ENCODE results near the gene ICAM5. TPM values are rescaled to one million over a fixed set of nuclear protein-coding genes. Genes with fewer than 3 reads are reported as not detected.
A peak's percentile ranks its signal among the peaks of the same experiment; 100 is the strongest.

ICAM5 gene
- total and polyA plus RNA-seq, 10 of the 15 experiments (the other 5 are each of a cell fraction or from before 2014, with no cell fraction given): 0.14 to 4.6 (median 0.94) TPM; not detected in 2

DNA sequence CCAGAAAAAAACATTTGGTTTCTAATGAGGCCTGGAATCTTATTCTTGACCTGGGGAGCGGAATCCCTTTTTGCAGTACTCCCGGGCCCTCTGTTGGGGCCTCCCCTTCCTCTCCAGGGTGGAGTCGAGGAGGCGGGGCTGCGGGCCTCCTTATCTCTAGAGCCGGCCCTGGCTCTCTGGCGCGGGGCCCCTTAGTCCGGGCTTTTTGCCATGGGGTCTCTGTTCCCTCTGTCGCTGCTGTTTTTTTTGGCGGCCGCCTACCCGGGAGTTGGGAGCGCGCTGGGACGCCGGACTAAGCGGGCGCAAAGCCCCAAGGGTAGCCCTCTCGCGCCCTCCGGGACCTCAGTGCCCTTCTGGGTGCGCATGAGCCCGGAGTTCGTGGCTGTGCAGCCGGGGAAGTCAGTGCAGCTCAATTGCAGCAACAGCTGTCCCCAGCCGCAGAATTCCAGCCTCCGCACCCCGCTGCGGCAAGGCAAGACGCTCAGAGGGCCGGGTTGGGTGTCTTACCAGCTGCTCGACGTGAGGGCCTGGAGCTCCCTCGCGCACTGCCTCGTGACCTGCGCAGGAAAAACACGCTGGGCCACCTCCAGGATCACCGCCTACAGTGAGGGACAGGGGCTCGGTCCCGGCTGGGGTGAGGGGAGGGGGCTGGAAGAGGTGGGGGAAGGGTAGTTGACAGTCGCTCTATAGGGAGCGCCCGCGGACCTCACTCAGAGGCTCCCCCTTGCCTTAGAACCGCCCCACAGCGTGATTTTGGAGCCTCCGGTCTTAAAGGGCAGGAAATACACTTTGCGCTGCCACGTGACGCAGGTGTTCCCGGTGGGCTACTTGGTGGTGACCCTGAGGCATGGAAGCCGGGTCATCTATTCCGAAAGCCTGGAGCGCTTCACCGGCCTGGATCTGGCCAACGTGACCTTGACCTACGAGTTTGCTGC is 2.7 kb upstream of the ICAM5 start, which contains the start of gene ICAM4 (continued):
- TF ChIP-seq, protein P1, sequence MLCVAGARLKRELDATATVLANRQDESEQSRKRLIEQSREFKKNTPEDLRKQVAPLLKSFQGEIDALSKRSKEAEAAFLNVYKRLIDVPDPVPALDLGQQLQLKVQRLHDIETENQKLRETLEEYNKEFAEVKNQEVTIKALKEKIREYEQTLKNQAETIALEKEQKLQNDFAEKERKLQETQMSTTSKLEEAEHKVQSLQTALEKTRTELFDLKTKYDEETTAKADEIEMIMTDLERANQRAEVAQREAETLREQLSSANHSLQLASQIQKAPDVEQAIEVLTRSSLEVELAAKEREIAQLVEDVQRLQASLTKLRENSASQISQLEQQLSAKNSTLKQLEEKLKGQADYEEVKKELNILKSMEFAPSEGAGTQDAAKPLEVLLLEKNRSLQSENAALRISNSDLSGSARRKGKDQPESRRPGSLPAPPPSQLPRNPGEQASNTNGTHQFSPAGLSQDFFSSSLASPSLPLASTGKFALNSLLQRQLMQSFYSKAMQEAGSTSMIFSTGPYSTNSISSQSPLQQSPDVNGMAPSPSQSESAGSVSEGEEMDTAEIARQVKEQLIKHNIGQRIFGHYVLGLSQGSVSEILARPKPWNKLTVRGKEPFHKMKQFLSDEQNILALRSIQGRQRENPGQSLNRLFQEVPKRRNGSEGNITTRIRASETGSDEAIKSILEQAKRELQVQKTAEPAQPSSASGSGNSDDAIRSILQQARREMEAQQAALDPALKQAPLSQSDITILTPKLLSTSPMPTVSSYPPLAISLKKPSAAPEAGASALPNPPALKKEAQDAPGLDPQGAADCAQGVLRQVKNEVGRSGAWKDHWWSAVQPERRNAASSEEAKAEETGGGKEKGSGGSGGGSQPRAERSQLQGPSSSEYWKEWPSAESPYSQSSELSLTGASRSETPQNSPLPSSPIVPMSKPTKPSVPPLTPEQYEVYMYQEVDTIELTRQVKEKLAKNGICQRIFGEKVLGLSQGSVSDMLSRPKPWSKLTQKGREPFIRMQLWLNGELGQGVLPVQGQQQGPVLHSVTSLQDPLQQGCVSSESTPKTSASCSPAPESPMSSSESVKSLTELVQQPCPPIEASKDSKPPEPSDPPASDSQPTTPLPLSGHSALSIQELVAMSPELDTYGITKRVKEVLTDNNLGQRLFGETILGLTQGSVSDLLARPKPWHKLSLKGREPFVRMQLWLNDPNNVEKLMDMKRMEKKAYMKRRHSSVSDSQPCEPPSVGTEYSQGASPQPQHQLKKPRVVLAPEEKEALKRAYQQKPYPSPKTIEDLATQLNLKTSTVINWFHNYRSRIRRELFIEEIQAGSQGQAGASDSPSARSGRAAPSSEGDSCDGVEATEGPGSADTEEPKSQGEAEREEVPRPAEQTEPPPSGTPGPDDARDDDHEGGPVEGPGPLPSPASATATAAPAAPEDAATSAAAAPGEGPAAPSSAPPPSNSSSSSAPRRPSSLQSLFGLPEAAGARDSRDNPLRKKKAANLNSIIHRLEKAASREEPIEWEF (IDR thresholded peaks at IDR 0.05; ENCODE audit: insufficient replicate concordance, low read depth, low read length): no peak
- TF ChIP-seq STAT3 (IDR thresholded peaks at IDR 0.05; ENCODE audit: low read depth, low read length) (no peak), SRF (IDR thresholded peaks at IDR 0.05; ENCODE audit: low read depth in 2 of 2, low read length in 2 of 2) (no peak), RELA (IDR thresholded peaks at IDR 0.05; ENCODE audit: borderline replicate concordance, partially characterized antibody) (no peak), ZNF24 (IDR thresholded peaks at IDR 0.05) (no peak), BMI1 (IDR thresholded peaks at IDR 0.05; ENCODE audit: borderline replicate concordance) (no peak), CHD2 (IDR thresholded peaks at IDR 0.05; ENCODE audit: borderline replicate concordance, low read depth, low read length) (0 out of 2 replicates have a peak, but pooled peaks have one; percentile 20), CREM (IDR thresholded peaks at IDR 0.05; ENCODE audit: low read depth) (no peak), NFIC (IDR thresholded peaks at IDR 0.05; ENCODE audit: low read depth, low read length) (no peak; the same call in 1 of the 2 replicates), LARP7 (IDR thresholded peaks at IDR 0.05) (0 out of 2 replicates have a peak, but pooled peaks have one; percentile 18), IKZF1 (conservative IDR thresholded peaks at IDR 0.05) (peak; percentile 51), POLR2AphosphoS2 (IDR thresholded peaks at IDR 0.05; ENCODE audit: low read depth, low read length) (peak; percentile 42; the same call in 1 of the 2 replicates), NR2F1 (conservative IDR thresholded peaks at IDR 0.05) (no peak; the same call in 1 of the 2 replicates), NR2C1 (IDR thresholded peaks at IDR 0.05) (no peak)
- TF ChIP-seq, protein P2, sequence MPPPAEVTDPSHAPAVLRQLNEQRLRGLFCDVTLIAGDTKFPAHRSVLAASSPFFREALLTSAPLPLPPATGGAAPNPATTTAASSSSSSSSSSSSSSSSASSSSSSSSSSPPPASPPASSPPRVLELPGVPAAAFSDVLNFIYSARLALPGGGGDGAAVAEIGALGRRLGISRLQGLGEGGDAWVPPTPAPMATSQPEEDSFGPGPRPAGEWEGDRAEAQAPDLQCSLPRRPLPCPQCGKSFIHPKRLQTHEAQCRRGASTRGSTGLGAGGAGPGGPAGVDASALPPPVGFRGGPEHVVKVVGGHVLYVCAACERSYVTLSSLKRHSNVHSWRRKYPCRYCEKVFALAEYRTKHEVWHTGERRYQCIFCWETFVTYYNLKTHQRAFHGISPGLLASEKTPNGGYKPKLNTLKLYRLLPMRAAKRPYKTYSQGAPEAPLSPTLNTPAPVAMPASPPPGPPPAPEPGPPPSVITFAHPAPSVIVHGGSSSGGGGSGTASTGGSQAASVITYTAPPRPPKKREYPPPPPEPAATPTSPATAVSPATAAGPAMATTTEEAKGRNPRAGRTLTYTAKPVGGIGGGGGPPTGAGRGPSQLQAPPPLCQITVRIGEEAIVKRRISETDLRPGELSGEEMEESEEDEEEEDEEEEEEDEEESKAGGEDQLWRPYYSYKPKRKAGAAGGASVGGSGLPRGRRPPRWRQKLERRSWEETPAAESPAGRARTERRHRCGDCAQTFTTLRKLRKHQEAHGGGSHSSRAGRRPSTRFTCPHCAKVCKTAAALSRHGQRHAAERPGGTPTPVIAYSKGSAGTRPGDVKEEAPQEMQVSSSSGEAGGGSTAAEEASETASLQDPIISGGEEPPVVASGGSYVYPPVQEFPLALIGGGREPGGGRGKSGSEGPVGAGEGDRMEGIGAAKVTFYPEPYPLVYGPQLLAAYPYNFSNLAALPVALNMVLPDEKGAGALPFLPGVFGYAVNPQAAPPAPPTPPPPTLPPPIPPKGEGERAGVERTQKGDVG (CRISPR knock-in tag; IDR thresholded peaks at IDR 0.05): no peak
- TF ChIP-seq, protein P3, sequence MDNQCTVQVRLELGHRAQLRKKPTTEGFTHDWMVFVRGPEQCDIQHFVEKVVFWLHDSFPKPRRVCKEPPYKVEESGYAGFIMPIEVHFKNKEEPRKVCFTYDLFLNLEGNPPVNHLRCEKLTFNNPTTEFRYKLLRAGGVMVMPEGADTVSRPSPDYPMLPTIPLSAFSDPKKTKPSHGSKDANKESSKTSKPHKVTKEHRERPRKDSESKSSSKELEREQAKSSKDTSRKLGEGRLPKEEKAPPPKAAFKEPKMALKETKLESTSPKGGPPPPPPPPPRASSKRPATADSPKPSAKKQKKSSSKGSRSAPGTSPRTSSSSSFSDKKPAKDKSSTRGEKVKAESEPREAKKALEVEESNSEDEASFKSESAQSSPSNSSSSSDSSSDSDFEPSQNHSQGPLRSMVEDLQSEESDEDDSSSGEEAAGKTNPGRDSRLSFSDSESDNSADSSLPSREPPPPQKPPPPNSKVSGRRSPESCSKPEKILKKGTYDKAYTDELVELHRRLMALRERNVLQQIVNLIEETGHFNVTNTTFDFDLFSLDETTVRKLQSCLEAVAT (IDR thresholded peaks at IDR 0.05): no peak
- TF ChIP-seq, protein P4, sequence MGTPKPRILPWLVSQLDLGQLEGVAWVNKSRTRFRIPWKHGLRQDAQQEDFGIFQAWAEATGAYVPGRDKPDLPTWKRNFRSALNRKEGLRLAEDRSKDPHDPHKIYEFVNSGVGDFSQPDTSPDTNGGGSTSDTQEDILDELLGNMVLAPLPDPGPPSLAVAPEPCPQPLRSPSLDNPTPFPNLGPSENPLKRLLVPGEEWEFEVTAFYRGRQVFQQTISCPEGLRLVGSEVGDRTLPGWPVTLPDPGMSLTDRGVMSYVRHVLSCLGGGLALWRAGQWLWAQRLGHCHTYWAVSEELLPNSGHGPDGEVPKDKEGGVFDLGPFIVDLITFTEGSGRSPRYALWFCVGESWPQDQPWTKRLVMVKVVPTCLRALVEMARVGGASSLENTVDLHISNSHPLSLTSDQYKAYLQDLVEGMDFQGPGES (IDR thresholded peaks at IDR 0.05): no peak

Data from GM12878 (cell line).